IMR-90 (cell line): ENCODE measurements around the gene COX19. TPM values are rescaled to one million over a fixed set of nuclear protein-coding genes. Genes with fewer than 3 reads are reported as not detected.

ENCODE experiments used
- ATAC-seq: fragments of 200-7000 bp; cut with Tn5 transposase; 2 replicates; pipeline ENCODE4 v1.9.1; 2020; ENCODE audit warnings: low read depth, mild to moderate bottlenecking, moderate library complexity
- BruUV-seq: library from RNA; stranded (reverse); fragments of 400-500 nt; replicated peaks from 2 replicates; lab custom pipeline; 2021; lab: Mats Ljungman, UMichigan
- CTCF ChIA-PET: fragments of 300-600 bp; formaldehyde crosslinking; extraction: SDS; loops from one replicate; lab custom pipeline; 2021; ENCODE audit warnings: antibody characterized with exemption; lab: Yijun Ruan, JAX
- POLR2A ChIA-PET: fragments of 300-600 bp; sonication (Branson Sonifier 250); formaldehyde crosslinking; loops from one replicate; lab custom pipeline; 2022; ENCODE audit warnings: antibody characterized with exemption; ENCODE audit not compliant: unreplicated experiment; lab: Charles Lee
- DNase-seq: peaks from one replicate; pipeline ENCODE4 v3.0.0; 2013
- H2AFZ ChIP-seq: replicated peaks from 2 replicates; pipeline ENCODE3; 2013; ENCODE audit warnings: low read length, mild to moderate bottlenecking; ENCODE audit not compliant: poor library complexity
- H2AK5ac ChIP-seq: 2 replicates; pipeline ENCODE4 v1.6.1; 2013; ENCODE audit warnings: low read depth, low read length, inconsistent platforms
- H2AK9ac ChIP-seq: replicated peaks from 2 replicates; pipeline ENCODE3; 2013; ENCODE audit warnings: mild to moderate bottlenecking, low read depth, low read length, moderate library complexity; ENCODE audit not compliant: poor library complexity
- H2BK120ac ChIP-seq: 2 replicates; pipeline ENCODE4 v1.6.1; 2013; ENCODE audit warnings: low read depth, low read length, inconsistent platforms
- H2BK15ac ChIP-seq: 3 replicates; pipeline ENCODE4 v1.6.1; 2013; ENCODE audit warnings: low read depth, low read length, inconsistent platforms
- H2BK20ac ChIP-seq: 2 replicates; pipeline ENCODE4 v1.6.1; 2013; ENCODE audit warnings: low read depth, mild to moderate bottlenecking, inconsistent platforms, low read length, moderate library complexity
- H2BK5ac ChIP-seq: 2 replicates; pipeline ENCODE4 v1.6.1; 2013; ENCODE audit warnings: mild to moderate bottlenecking, low read depth, low read length, inconsistent platforms; ENCODE audit not compliant: poor library complexity, severe bottlenecking
- H3K14ac ChIP-seq: replicated peaks from 2 replicates; pipeline ENCODE4 v1.6.1; 2013; ENCODE audit warnings: low read depth, low read length, inconsistent platforms
- H3K18ac ChIP-seq: 2 replicates; pipeline ENCODE4 v1.6.1; 2013; ENCODE audit warnings: low read depth, low read length, control low read depth
- H3K23ac ChIP-seq: 2 replicates; pipeline ENCODE4 v1.6.1; 2013; ENCODE audit warnings: low read depth, low read length, inconsistent platforms
- H3K27ac ChIP-seq: 2 replicates; pipeline ENCODE4 v1.5.1; 2013; ENCODE audit warnings: mild to moderate bottlenecking, control low read depth, low read length; ENCODE audit not compliant: insufficient read depth
- H3K27me3 ChIP-seq: 2 replicates; pipeline ENCODE4 v1.6.1; 2013; ENCODE audit warnings: low read length; ENCODE audit not compliant: control insufficient read depth, insufficient read depth
- H3K36me3 ChIP-seq: 2 replicates; pipeline ENCODE4 v1.6.1; 2013; ENCODE audit warnings: low read length, mixed read lengths; ENCODE audit not compliant: control insufficient read depth, insufficient read depth
- H3K4ac ChIP-seq: 2 replicates; pipeline ENCODE4 v1.6.1; 2013; ENCODE audit warnings: low read depth, low read length, inconsistent platforms
- H3K4me1 ChIP-seq: 2 replicates; pipeline ENCODE4 v1.6.1; 2013; ENCODE audit warnings: low read length, mixed read lengths; ENCODE audit not compliant: control insufficient read depth, insufficient read depth
- H3K4me2 ChIP-seq: 2 replicates; pipeline ENCODE4 v1.6.1; 2013; ENCODE audit warnings: low read depth, mild to moderate bottlenecking, control low read depth, low read length, moderate library complexity
- H3K4me3 ChIP-seq: 2 replicates; pipeline ENCODE4 v1.5.1; 2013; ENCODE audit warnings: low read depth, mild to moderate bottlenecking, control low read depth, low read length, moderate library complexity; ENCODE audit not compliant: insufficient read depth
- H3K56ac ChIP-seq: 2 replicates; pipeline ENCODE4 v1.6.1; 2013; ENCODE audit warnings: low read length, inconsistent platforms; ENCODE audit not compliant: insufficient read depth; ENCODE audit errors: extremely low read depth
- H3K79me1 ChIP-seq, 2 experiments: 2 replicates each; pipeline ENCODE4 v1.6.1; 2013; ENCODE audit warnings: low read length in 2 of 2, inconsistent platforms in 1 of 2, low read depth in 1 of 2
- H3K9ac ChIP-seq: 2 replicates; pipeline ENCODE4 v1.6.1; 2013; ENCODE audit warnings: low read depth, low read length, control low read depth
- H3K9me1 ChIP-seq: 2 replicates; pipeline ENCODE4 v1.6.1; 2013; ENCODE audit warnings: low read length, inconsistent platforms; ENCODE audit not compliant: insufficient read depth
- H3K9me3 ChIP-seq: 2 replicates; pipeline ENCODE4 v1.6.1; 2013; ENCODE audit warnings: low read length; ENCODE audit not compliant: control insufficient read depth, insufficient read depth
- H4K20me1 ChIP-seq: 2 replicates; pipeline ENCODE4 v1.6.1; 2013; ENCODE audit warnings: low read length, inconsistent platforms; ENCODE audit not compliant: insufficient read depth
- H4K5ac ChIP-seq: 2 replicates; pipeline ENCODE4 v1.6.1; 2013; ENCODE audit warnings: mild to moderate bottlenecking, low read depth, low read length, control low read depth
- H4K8ac ChIP-seq, 2 experiments: 2 replicates each; pipeline ENCODE4 v1.6.1; 2013; ENCODE audit warnings: low read depth in 2 of 2, low read length in 2 of 2, control low read depth in 1 of 2, inconsistent platforms in 1 of 2
- H4K91ac ChIP-seq: 2 replicates; pipeline ENCODE4 v1.6.1; 2013; ENCODE audit warnings: low read depth, low read length, inconsistent platforms; ENCODE audit not compliant: insufficient read depth
- USF2 ChIP-seq: fragments of 150-350 bp; IDR thresholded peaks from 2 replicates; pipeline ENCODE4 v1.6.1; 2017; ENCODE audit warnings: mild to moderate bottlenecking, antibody characterized with exemption, low read length, low read depth
- WGBS, 2 experiments: methylation state at CpG; one replicate each; pipeline versions ENCODE4 v1.1.5 to v1.1.7; 2013; ENCODE audit warnings: missing lambda C conversion rate in 2 of 2; ENCODE audit not compliant: insufficient read length in 1 of 2; ENCODE audit errors: extremely low coverage in 2 of 2; 5-methylcytosine and 5-hydroxymethylcytosine counted together
- dilution Hi-C: fragments of 300-500 bp; cut with HindIII; formaldehyde crosslinking; loops from one replicate; pipeline ENCODE4 v1.14.3; 2018; ENCODE audit warnings: low sequenced_read_pairs; ENCODE audit not compliant: unreplicated experiment
- in situ Hi-C: fragments of 300-500 bp; cut with MboI; formaldehyde crosslinking; loops from 3 replicates; pipeline ENCODE4 v1.14.3; 2019; ENCODE audit warnings: low sequenced_read_pairs, inconsistent platforms, mixed read lengths
- intact Hi-C: fragments of 100-400 bp; cut with micrococcal nuclease; formaldehyde crosslinking; loops from 2 replicates; pipeline ENCODE4 v1.10.0; 2022
- polyA plus RNA-seq, 3 experiments: library from polyadenylated mRNA; depleted of rRNA; stranded (reverse); fragments of >200 nt; gene quantifications; 2 replicates each; pipeline ENCODE4 v1.2.3, GENCODE V29; 2012; ENCODE audit warnings: low replicate concordance in 1 of 3
- total RNA-seq: library from RNA; depleted of rRNA; stranded (reverse); fragments of >200 nt; gene quantifications from 2 replicates; pipeline ENCODE4 v1.2.3, GENCODE V29; 2012

The COX19 gene
- total and polyA plus RNA-seq, 2 of the 4 experiments (the other 2 are of a cell fraction): 3.9 to 7.3 TPM

DNA sequence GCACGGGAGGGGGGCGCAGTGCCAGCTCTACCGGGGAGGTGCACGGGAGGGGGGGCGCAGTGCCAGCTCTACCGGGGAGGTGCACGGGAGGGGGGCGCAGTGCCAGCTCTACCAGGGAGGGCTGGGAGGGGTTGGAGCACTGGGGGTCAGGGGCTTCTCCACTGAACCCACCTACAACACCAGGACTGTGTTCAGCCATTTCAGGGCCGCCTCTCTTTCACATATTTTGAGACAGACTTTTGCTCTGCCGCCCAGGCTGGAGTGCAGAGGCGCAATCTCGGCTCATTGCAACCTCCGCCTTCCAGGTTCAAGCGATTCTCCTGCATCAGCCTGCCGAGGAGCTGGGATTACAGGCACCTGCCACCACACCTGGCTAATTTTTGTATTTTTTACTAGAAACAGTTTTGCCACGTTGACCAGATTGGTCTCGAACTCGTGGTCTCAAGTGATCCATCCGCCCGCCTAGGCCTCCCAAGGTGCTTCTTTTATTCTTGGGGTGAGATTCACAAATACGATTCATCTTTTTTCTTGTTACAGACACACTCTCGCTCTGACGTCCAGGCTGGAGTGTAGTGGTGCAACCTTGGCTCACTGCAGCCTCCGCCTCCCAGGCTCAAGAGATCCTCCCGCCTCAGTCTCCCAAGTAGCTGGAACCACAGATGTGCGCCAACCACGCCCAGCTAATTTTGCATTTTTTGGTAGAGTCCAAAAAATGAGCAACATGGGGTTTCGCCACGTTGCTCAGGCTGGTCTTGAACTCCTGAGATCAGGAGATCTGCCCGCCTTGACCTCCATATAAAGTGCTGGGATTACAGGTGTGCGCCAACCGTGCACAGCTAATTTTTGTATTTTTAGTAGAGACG is 57.9 kb downstream of the COX19 start:
- no peak overlapping the region for H2AK9ac ChIP-seq
- H4K5ac ChIP-seq: no peak overlapping the region
- DNase-seq: no peak
- H4K8ac ChIP-seq: no peak overlapping the region
- H3K9me3 ChIP-seq: no peaks in the 10 kb centered on the region
- H2BK15ac ChIP-seq: no peak overlapping the region
- CTCF ChIA-PET: no interaction called here
- H4K20me1 ChIP-seq: no peaks in the 10 kb centered on the region
- H3K4me3 ChIP-seq: no peak overlapping the region
- no TSS peak for BruUV-seq
- in situ Hi-C loops (no loop called here), dilution Hi-C loops (no loop called here), intact Hi-C loops (no loop called here)
- no peak overlapping the region for H2AK5ac ChIP-seq
- H3K79me1 ChIP-seq: no peaks in the 10 kb centered on the region
- H2BK120ac ChIP-seq: no peak overlapping the region
- H3K4ac ChIP-seq: no peak overlapping the region
- H3K4me2 ChIP-seq: no peak overlapping the region
- no peak overlapping the region for H3K14ac ChIP-seq
- no peak overlapping the region for H2BK20ac ChIP-seq
- ATAC-seq: no peak
- no peak overlapping the region for H3K56ac ChIP-seq
- POLR2A ChIA-PET: no interaction called here
- no peak for TF ChIP-seq USF2
- H3K27me3 ChIP-seq: no peaks in the 10 kb centered on the region
- no peak overlapping the region for H3K23ac ChIP-seq
- H3K18ac ChIP-seq: no peak overlapping the region
- H4K91ac ChIP-seq: no peak overlapping the region
- H2BK5ac ChIP-seq: no peak overlapping the region
- no peaks in the 10 kb centered on the region for H3K9me1 ChIP-seq
- H2AFZ ChIP-seq: no peak overlapping the region
- no peaks in the 10 kb centered on the region for H3K36me3 ChIP-seq
- no peak overlapping the region for H3K9ac ChIP-seq
- H3K4me1 ChIP-seq: no peaks in the 10 kb centered on the region
- WGBS, 2 experiments: 95% methylated on average over 9 of the region's 33 CpGs; no CpG with 5 or more reads in 1 of the 2 experiments
- no peak overlapping the region for H3K27ac ChIP-seq
